Astrocyte of the cerebellum (primary cell): ENCODE data around the gene NCLN.

Experiments
- DNase-seq: peaks from one replicate; pipeline ENCODE4 v3.0.0-alpha.2; 2011; ENCODE audit warnings: low read depth
- H3K4me3 ChIP-seq: 2 replicates; pipeline ENCODE4 v1.5.1; 2011; ENCODE audit warnings: mild to moderate bottlenecking, low read depth, low read length, moderate library complexity
- in situ Hi-C: cut with HindIII; loops from 2 replicates; pipeline ENCODE4 v1.10.0; 2017; ENCODE audit warnings: low sequenced_read_pairs
- TF ChIP-seq, protein P1 (sequence below): IDR thresholded peaks from 2 replicates; pipeline ENCODE4 v1.5.1; 2012; ENCODE audit warnings: low read length, low read depth, moderate library complexity, mild to moderate bottlenecking; ENCODE audit errors: missing control alignments

NCLN gene

DNA sequence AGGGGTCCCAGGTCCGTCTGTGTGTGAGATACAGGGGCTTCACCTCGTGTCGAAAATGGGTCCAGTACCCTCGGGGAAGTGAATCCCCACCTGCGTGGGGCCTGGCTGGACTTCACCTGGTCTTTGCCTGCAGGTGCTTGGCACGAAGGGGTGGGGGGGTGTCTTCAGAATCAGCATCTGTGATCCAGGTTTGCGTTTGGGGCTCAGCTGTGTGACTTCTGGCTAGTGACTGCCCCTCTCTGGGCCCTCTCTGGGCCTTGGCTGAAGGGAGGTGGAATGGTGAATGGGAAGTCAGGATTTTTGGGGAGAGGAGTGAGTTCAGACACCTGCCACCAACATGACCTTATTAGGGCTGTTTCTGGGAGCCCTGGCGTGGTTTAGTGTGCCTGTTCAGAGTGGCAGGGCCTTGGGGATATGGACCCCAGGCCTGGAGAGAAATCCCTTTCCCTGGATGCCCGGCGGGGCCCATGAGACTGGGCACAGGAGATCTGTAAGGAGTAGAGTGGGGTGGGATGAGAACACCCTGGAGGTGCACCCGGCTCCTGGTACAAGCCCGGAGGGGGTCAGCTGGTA lies 41.4 kb downstream of the NCLN start:
- in situ Hi-C loops, result no loop called here
- no peak overlapping the region for H3K4me3 ChIP-seq
- DNase-seq, result no peak
- TF ChIP-seq, protein P1, sequence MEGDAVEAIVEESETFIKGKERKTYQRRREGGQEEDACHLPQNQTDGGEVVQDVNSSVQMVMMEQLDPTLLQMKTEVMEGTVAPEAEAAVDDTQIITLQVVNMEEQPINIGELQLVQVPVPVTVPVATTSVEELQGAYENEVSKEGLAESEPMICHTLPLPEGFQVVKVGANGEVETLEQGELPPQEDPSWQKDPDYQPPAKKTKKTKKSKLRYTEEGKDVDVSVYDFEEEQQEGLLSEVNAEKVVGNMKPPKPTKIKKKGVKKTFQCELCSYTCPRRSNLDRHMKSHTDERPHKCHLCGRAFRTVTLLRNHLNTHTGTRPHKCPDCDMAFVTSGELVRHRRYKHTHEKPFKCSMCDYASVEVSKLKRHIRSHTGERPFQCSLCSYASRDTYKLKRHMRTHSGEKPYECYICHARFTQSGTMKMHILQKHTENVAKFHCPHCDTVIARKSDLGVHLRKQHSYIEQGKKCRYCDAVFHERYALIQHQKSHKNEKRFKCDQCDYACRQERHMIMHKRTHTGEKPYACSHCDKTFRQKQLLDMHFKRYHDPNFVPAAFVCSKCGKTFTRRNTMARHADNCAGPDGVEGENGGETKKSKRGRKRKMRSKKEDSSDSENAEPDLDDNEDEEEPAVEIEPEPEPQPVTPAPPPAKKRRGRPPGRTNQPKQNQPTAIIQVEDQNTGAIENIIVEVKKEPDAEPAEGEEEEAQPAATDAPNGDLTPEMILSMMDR, result no peak

- H3K4me3 ChIP-seq, result no peak overlapping the region
- no peak for DNase-seq
- TF ChIP-seq, protein P1, result no peak
- in situ Hi-C loops, result no loop called here
These were observed 43.6 kb downstream of the NCLN start for GRCh38 chr19:3229346-3229743.

DNA sequence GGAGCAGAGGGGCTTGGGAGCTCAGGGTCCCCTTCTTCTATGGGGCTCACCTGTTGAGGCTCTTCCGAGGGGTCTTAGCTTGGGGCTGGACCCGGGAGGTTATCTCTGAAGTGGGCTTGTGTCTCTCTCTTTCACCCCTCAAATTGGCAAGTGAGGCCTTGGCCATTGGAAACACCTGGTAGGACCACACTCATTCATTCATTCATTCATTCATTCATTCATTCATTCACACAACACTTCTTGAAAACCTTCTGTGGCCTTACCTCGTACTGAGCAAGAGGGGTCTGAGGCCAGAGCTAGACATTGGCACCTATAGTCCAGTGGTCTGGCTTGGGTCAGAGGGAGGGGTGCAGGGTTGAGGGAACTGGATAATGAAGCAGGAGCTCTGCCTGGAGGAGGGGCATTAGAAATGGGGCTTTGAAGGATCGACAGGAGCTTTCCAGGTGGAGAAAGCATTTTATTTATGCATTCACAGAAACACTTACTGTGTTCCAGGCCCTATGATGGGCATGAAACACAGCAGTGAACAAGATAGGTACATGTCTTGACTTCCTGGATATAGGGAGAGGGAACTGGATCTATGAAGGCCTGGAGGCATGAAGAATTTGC lies 44.3 kb downstream of the NCLN start:
- in situ Hi-C loops, result no loop called here
- H3K4me3 ChIP-seq, result no peak overlapping the region
- TF ChIP-seq, protein P1, result no peak
- DNase-seq, result no peak

DNA sequence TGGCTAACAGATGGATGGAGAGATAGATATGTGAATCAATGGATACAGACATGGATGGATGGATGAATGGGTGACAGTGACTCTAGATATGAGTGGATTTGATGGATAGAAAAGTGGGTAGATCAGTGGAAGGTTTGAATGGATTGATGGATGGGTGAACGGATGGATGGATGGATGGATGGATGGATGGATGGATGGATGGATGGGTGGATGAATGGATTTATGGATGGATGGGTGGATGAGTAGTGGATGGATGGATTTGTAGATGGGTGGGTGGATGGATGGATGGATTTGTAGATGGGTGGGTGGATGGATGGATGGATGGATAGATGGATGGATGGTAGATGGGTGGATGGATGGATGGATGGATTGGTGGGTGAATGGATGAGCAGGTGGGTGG lies 45.6 kb downstream of the NCLN start:
- in situ Hi-C loops, result no loop called here
- TF ChIP-seq, protein P1, result no peak
- no peak overlapping the region for H3K4me3 ChIP-seq
- DNase-seq, result no peak

- TF ChIP-seq, protein P1, result no peak
- DNase-seq, result no peak
- in situ Hi-C loops, result no loop called here
- no peak overlapping the region for H3K4me3 ChIP-seq
These were observed 47.4 kb downstream of the NCLN start for GRCh38 chr19:3233116-3233515.

- TF ChIP-seq, protein P1, result no peak
- in situ Hi-C loops, result no loop called here
- H3K4me3 ChIP-seq, result no peak overlapping the region
- DNase-seq, result no peak
These were observed 48.1 kb downstream of the NCLN start for GRCh38 chr19:3233831-3234230.
